ENCODE data around the gene DLL1. TPM values are rescaled to one million over a fixed set of nuclear protein-coding genes. Genes with fewer than 3 reads are reported as not detected.

DLL1 gene
- total and polyA plus RNA-seq, 8 donors: 10.8 to 21.6 (median 15.3) TPM

GRCh38 chr6:170284866-170285469, 5.9 kb downstream of the DLL1 start:
- intact Hi-C loops (cut with DNase I): loop anchor here in 1 of 3 donors (10.0 kb wide), 1 partner anchor 100 kb away; no protein-coding TSS in a partner anchor

DNA sequence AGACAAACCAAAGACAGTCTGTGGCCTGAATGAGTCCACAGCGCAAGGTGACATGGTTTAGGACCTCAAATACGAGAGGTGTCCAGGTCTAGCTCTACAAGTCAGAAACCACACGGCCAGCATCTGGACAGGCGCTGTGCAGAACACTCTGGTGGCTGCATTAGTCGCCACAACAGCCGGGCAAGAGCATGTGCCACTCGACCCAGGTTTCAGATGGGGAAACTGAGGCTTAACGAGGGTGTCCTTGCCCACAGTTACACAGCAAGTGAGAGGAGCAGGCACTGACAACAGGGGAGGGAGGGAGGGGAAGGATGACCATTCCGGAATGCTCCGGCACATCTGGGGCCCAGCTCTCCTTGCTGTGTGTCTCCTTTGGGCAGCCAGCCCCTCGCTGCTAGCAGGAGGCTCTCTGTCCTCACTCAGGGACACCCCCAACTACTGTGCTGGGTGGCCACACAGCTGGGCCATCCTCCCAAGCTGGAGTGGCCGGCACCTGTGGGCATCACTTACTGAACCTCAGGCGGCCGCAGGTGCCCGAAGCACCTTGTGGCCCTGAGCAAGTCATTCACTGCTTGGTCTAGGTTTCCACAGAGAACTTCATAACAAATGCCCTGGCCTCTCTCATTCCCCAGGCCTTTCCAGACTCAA, 6.6 kb downstream of the DLL1 start:
- TF ChIP-seq, protein P1, sequence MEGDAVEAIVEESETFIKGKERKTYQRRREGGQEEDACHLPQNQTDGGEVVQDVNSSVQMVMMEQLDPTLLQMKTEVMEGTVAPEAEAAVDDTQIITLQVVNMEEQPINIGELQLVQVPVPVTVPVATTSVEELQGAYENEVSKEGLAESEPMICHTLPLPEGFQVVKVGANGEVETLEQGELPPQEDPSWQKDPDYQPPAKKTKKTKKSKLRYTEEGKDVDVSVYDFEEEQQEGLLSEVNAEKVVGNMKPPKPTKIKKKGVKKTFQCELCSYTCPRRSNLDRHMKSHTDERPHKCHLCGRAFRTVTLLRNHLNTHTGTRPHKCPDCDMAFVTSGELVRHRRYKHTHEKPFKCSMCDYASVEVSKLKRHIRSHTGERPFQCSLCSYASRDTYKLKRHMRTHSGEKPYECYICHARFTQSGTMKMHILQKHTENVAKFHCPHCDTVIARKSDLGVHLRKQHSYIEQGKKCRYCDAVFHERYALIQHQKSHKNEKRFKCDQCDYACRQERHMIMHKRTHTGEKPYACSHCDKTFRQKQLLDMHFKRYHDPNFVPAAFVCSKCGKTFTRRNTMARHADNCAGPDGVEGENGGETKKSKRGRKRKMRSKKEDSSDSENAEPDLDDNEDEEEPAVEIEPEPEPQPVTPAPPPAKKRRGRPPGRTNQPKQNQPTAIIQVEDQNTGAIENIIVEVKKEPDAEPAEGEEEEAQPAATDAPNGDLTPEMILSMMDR (IDR thresholded peaks at IDR 0.05): no peak
- H3K36me3 ChIP-seq: peaks cover 0 to 21% (median 3%) of the 10 kb centered on the region in 3 donors
- DNase-seq: no peak
- ATAC-seq: no peak
- 90 to 92% methylated on average over 14 to 15 of the region's 15 CpGs for WGBS, 2 donors
- H3K27me3 ChIP-seq: no peaks in the 10 kb centered on the region
- no peaks in the 10 kb centered on the region for H3K9me3 ChIP-seq
- H3K27ac ChIP-seq: no peak overlapping the region
- intact Hi-C loops (cut with DNase I): loop anchor here in 1 of 3 donors (10.0 kb wide), 1 partner anchor 99 kb away; no protein-coding TSS in a partner anchor
- peaks cover 0 to 19% (median 4%) of the 10 kb centered on the region in 3 donors for H3K4me1 ChIP-seq
- FAIRE-seq: no peak
- no peak overlapping the region for H3K4me3 ChIP-seq

More at GRCh38 chr6:170284866-170285469, 5.9 kb downstream of the DLL1 start:
- no peak for DNase-seq
- no peak overlapping the region for H3K27ac ChIP-seq
- H3K4me3 ChIP-seq: no peak overlapping the region
- H3K36me3 ChIP-seq: peaks cover 0 to 21% (median 3%) of the 10 kb centered on the region in 3 donors
- ATAC-seq: no peak
- no peaks in the 10 kb centered on the region for H3K27me3 ChIP-seq
- TF ChIP-seq, protein P1 (IDR thresholded peaks at IDR 0.05): no peak
- H3K4me1 ChIP-seq: peaks cover 0 to 19% (median 4%) of the 10 kb centered on the region in 3 donors
- no peaks in the 10 kb centered on the region for H3K9me3 ChIP-seq
- FAIRE-seq: no peak
- WGBS, 2 donors: 91 to 92% methylated on average over 24 of the region's 24 CpGs

GRCh38 chr6:170283212-170284081, 7.4 kb downstream of the DLL1 start:
- ATAC-seq: no peak
- no peak for DNase-seq
- TF ChIP-seq, protein P1 (IDR thresholded peaks at IDR 0.05): no peak
- no peak overlapping the region for H3K27ac ChIP-seq
- peaks cover 0 to 11% (median 0%) of the 10 kb centered on the region in 3 donors for H3K4me1 ChIP-seq
- no peaks in the 10 kb centered on the region for H3K9me3 ChIP-seq
- peaks cover 0 to 21% (median 3%) of the 10 kb centered on the region in 3 donors for H3K36me3 ChIP-seq
- no peak for FAIRE-seq
- no peak overlapping the region for H3K4me3 ChIP-seq
- WGBS, 2 donors: 94% methylated on average over 60 of the region's 60 CpGs
- no peaks in the 10 kb centered on the region for H3K27me3 ChIP-seq
- intact Hi-C loops (cut with DNase I): loop anchor here in 1 of 3 donors (10.0 kb wide), 1 partner anchor 99 kb away; no protein-coding TSS in a partner anchor

DNA sequence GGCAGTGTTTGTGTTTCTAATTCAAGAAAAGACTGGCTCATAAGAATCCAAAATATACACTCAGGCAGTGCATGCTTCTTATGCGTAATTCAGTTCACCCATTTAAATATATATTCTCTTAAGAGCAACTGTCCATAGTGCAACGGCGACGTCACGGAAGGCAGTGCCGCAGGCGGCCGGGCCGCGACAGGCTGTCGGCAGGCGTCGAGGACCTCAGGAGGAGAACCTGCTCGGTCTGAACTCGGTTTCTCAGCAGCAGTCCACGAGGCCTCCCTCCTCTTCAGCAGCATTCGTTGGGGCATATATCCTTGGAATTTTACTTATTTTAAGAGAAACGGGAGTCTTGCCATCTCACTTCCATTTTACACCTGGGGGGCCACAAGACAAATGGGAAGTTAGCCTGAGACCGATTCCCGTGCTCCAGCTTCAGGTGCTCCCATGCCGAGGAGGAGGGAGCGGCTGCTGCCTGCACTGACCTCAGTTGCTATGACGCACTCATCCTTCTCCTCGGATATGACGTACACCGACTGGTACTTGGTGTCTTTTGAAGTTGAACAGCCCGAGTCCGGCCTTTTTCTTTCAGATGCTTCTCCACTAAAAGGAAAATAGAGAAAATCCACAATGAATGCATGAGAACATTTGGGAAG, 8.2 kb downstream of the DLL1 start:
- Histone ChIP-seq H3K9me3 (no peaks in the 10 kb centered on the region), H3K27me3 (no peaks in the 10 kb centered on the region), H3K4me3 (no peak overlapping the region), H3K4me1 (peaks cover 0 to 8% (median 0%) of the 10 kb centered on the region in 3 donors), H3K27ac (no peak overlapping the region), H3K36me3 (peaks cover 0 to 21% (median 3%) of the 10 kb centered on the region in 3 donors)
- FAIRE-seq (no peak), DNase-seq (no peak), ATAC-seq (no peak)
- 93 to 96% methylated on average over 28 of the region's 28 CpGs for WGBS, 2 donors
- TF ChIP-seq, protein P1 (IDR thresholded peaks at IDR 0.05): no peak
- intact Hi-C loops (cut with DNase I): loop anchor here in 1 of 3 donors (10.0 kb wide), 1 partner anchor 98 kb away; no protein-coding TSS in a partner anchor
